BJ (cell line): ENCODE data around the gene GOLGA6C. TPM values are rescaled to one million over a fixed set of nuclear protein-coding genes. Genes with fewer than 3 reads are reported as not detected.

ENCODE experiments used
- CTCF ChIA-PET: fragments of 350-600 bp; formaldehyde crosslinking; extraction: SDS; loops from one replicate; lab custom pipeline; 2021; ENCODE audit warnings: antibody characterized with exemption, inconsistent platforms; lab: Yijun Ruan, JAX
- POLR2A ChIA-PET: fragments of 300-600 bp; sonication (Branson Sonifier 250); formaldehyde crosslinking; extraction: SDS; loops from one replicate; lab custom pipeline; 2021; ENCODE audit warnings: antibody characterized with exemption; lab: Charles Lee
- DNase-seq: peaks from one replicate; pipeline ENCODE4 v3.0.0-alpha.2; 2011; ENCODE audit warnings: low read depth
- H3K27me3 ChIP-seq: 2 replicates; pipeline ENCODE4 v1.6.0; 2011; ENCODE audit warnings: low read length; ENCODE audit not compliant: control insufficient read depth, insufficient read depth
- H3K36me3 ChIP-seq: 2 replicates; pipeline ENCODE4 v1.5.1; 2011; ENCODE audit warnings: low read length; ENCODE audit not compliant: control insufficient read depth, insufficient read depth
- H3K4me3 ChIP-seq: 2 replicates; pipeline ENCODE4 v1.5.1; 2011; ENCODE audit warnings: low read depth, mild to moderate bottlenecking, control low read depth, low read length
- CTCF ChIP-seq: IDR thresholded peaks from 2 replicates; pipeline ENCODE4 v1.5.1; 2011; ENCODE audit warnings: low read depth, mild to moderate bottlenecking, control low read depth, inconsistent platforms, low read length, moderate library complexity; ENCODE audit not compliant: insufficient read depth
- polyA plus RNA-seq: library from polyadenylated mRNA; depleted of rRNA; stranded (reverse); fragments of >200 nt; gene quantifications from 2 replicates; pipeline ENCODE4 v1.2.3, GENCODE V29; 2011

GOLGA6C gene
- polyA plus RNA-seq, 1 experiment, result not detected

GRCh38 chr15:75230016-75230343 lies 28.2 kb upstream of the GOLGA6C start:
- no peak for DNase-seq
- H3K36me3 ChIP-seq, result no peaks in the 10 kb centered on the region
- H3K4me3 ChIP-seq, result no peak overlapping the region
- TF ChIP-seq CTCF, result no peak
- H3K27me3 ChIP-seq, result peaks cover 14% of the 10 kb centered on the region
- CTCF ChIA-PET, result interaction anchor here (1.3 kb wide), 1 partner anchor 14 kb away, joined by 3 read pairs; no protein-coding TSS in a partner anchor
- POLR2A ChIA-PET, result no interaction called here

GRCh38 chr15:75230551-75231371 lies 27.4 kb upstream of the GOLGA6C start:
- Histone ChIP-seq H3K36me3 (no peaks in the 10 kb centered on the region), H3K27me3 (peaks cover 14% of the 10 kb centered on the region), H3K4me3 (no peak overlapping the region)
- TF ChIP-seq CTCF, result no peak
- DNase-seq, result no peak
- ChIA-PET CTCF (interaction anchor here (1.3 kb wide), 1 partner anchor 15 kb away, joined by 3 read pairs; no protein-coding TSS in a partner anchor), POLR2A (no interaction called here)

- H3K27me3 ChIP-seq, result peaks cover 15% of the 10 kb centered on the region
- ChIA-PET POLR2A (no interaction called here), CTCF (no interaction called here)
- no peak overlapping the region for H3K4me3 ChIP-seq
- TF ChIP-seq CTCF, result no peak
- DNase-seq, result no peak
- no peaks in the 10 kb centered on the region for H3K36me3 ChIP-seq
Measured at GRCh38 chr15:75231836-75232235, 26.3 kb upstream of the GOLGA6C start.

- POLR2A ChIA-PET, result no interaction called here
- Histone ChIP-seq H3K4me3 (no peak overlapping the region), H3K36me3 (no peaks in the 10 kb centered on the region), H3K27me3 (peaks cover 15% of the 10 kb centered on the region)
- TF ChIP-seq CTCF, result no peak
- DNase-seq, result no peak
- CTCF ChIA-PET, result no interaction called here
Measured at GRCh38 chr15:75232252-75232813, 25.8 kb upstream of the GOLGA6C start.

GRCh38 chr15:75232826-75233503 lies 25.2 kb upstream of the GOLGA6C start:
- POLR2A ChIA-PET, result no interaction called here
- DNase-seq, result no peak
- TF ChIP-seq CTCF, result no peak
- no peak overlapping the region for H3K4me3 ChIP-seq
- no peaks in the 10 kb centered on the region for H3K36me3 ChIP-seq
- CTCF ChIA-PET, result interaction anchor here (0.7 kb wide), 1 partner anchor 190 kb away, joined by 3 read pairs; no protein-coding TSS in a partner anchor
- peaks cover 15% of the 10 kb centered on the region for H3K27me3 ChIP-seq
